ENCODE results near the gene RBMS3. TPM values are rescaled to one million over a fixed set of nuclear protein-coding genes. Genes with fewer than 3 reads are reported as not detected.

RBMS3 gene
- total and polyA plus RNA-seq, 2 of the 13 experiments (the other 11 are each of a cell fraction or from before 2014, with no cell fraction given): not detected

- Histone ChIP-seq H3K4me2 (ENCODE audit: low read depth, low read length) (no peak overlapping the region), H3K27ac (ENCODE audit: extremely low read length, insufficient read depth, low read length) (no peak overlapping the region), H3K4me3 (replicated peaks in 1 of 3; ENCODE audit: insufficient read depth in 1 of 3, low read depth in 2 of 3, low read length in 3 of 3) (no peak overlapping the region), H3K4me1 (ENCODE audit: insufficient read depth, low read length) (no peaks in the 10 kb centered on the region), H4K20me1 (ENCODE audit: insufficient read depth, low read length) (no peaks in the 10 kb centered on the region), H3K27me3 (ENCODE audit: control insufficient read depth in 1 of 2, insufficient read depth in 2 of 2, low read length in 2 of 2) (no peaks in the 10 kb centered on the region), H3K9me3 (ENCODE audit: low read length) (no peaks in the 10 kb centered on the region), H3K79me2 (ENCODE audit: insufficient read depth, low read length) (no peaks in the 10 kb centered on the region), H2AFZ (ENCODE audit: low read length) (no peak overlapping the region), H3K36me3 (replicated peaks in 1 of 2; ENCODE audit: control insufficient read depth in 1 of 2, insufficient read depth in 2 of 2, low read length in 2 of 2) (no peaks in the 10 kb centered on the region), H3K9ac (ENCODE audit: insufficient read depth, low read depth, low read length) (no peak overlapping the region)
- FAIRE-seq (no peak), ATAC-seq (no peak), DNase-seq (ENCODE audit: low spot score) (no peak)
- TF ChIP-seq ATAD3A (CRISPR knock-in tag; IDR thresholded peaks at IDR 0.05) (no peak), ZNF788 (CRISPR knock-in tag; IDR thresholded peaks at IDR 0.05; ENCODE audit: borderline replicate concordance) (no peak), KDM5B (CRISPR knock-in tag; IDR thresholded peaks at IDR 0.05; ENCODE audit: borderline replicate concordance) (no peak), NBN (conservative IDR thresholded peaks at IDR 0.05) (no peak), ZNF121 (CRISPR knock-in tag; IDR thresholded peaks at IDR 0.05) (no peak), TFDP1 (CRISPR knock-in tag; IDR thresholded peaks at IDR 0.05; ENCODE audit: borderline replicate concordance) (no peak), ZNF256 (CRISPR knock-in tag; conservative IDR thresholded peaks at IDR 0.05) (no peak), AKNA (CRISPR knock-in tag; IDR thresholded peaks at IDR 0.05; ENCODE audit: borderline replicate concordance) (no peak), ZNF768 (CRISPR knock-in tag; IDR thresholded peaks at IDR 0.05) (no peak), TFDP2 (CRISPR knock-in tag; IDR thresholded peaks at IDR 0.05) (no peak), ATF1 (CRISPR knock-in tag; IDR thresholded peaks at IDR 0.05) (no peak), SATB2 (CRISPR knock-in tag; IDR thresholded peaks at IDR 0.05) (no peak), MTF2 (CRISPR knock-in tag; IDR thresholded peaks at IDR 0.05; ENCODE audit: borderline replicate concordance) (no peak), ZNF83 (CRISPR knock-in tag; IDR thresholded peaks at IDR 0.05; ENCODE audit: borderline replicate concordance) (no peak), ZMYM4 (CRISPR knock-in tag; IDR thresholded peaks at IDR 0.05) (no peak), SRY (CRISPR knock-in tag; IDR thresholded peaks at IDR 0.05) (no peak)
- intact Hi-C loops (cut with micrococcal nuclease; ENCODE audit: unreplicated experiment): no loop called here
- in situ Hi-C loops (cut with HindIII; ENCODE audit: extremely low pct_ligation_motif_present, low pct_unique_long_range_greater_than_20kb): no loop called here
- ChIA-PET POLR2A (no interaction called here), CTCF (ENCODE audit: low intra/inter-chr PET ratio, low total read pairs) (no interaction called here)
- WGBS (ENCODE audit: low lambda C conversion rate): 15% methylated on average over 5 of the region's 5 CpGs
- BruUV-seq (replicated peaks): no TSS peak
These were observed 104.4 kb downstream of the RBMS3 start for GRCh38 chr3:29385046-29385830.
